K562 (cell line): ENCODE results near the gene TFRC. TPM values are rescaled to one million over a fixed set of nuclear protein-coding genes. Genes with fewer than 3 reads are reported as not detected.

Experiments used
- ARID4B ChIP-seq: sonication (generic); formaldehyde crosslinking; IDR thresholded peaks from 2 replicates; pipeline ENCODE4 v1.8.0; 2022; ENCODE audit warnings: mild to moderate bottlenecking, missing genetic modification reagents
- BRD9 ChIP-seq: fragments of 450-650 bp; IDR thresholded peaks from 2 replicates; pipeline ENCODE4 v1.6.1; 2018; ENCODE audit warnings: low read depth; ENCODE audit not compliant: partially characterized antibody
- CC2D1A ChIP-seq: fragments of 450-650 bp; IDR thresholded peaks from 2 replicates; pipeline ENCODE4 v1.6.1; 2017; ENCODE audit warnings: mild to moderate bottlenecking
- CREB1 ChIP-seq, 2 experiments: sonication (generic) in 1 of 2; formaldehyde crosslinking in 1 of 2; IDR thresholded peaks; 2 replicates each; pipeline versions ENCODE4 v1.6.1 to v1.8.0; 2012 to 2022; ENCODE audit warnings: inconsistent platforms in 1 of 2, mild to moderate bottlenecking in 1 of 2, missing genetic modification reagents in 1 of 2, moderate library complexity in 1 of 2
- E4F1 ChIP-seq: fragments of 250-450 bp; sonication (Bioruptor Pico); IDR thresholded peaks from 2 replicates; pipeline ENCODE4 v1.5.0; 2021; ENCODE audit warnings: mild to moderate bottlenecking, borderline replicate concordance
- ETV6 ChIP-seq, 3 experiments: fragments of 150-350 bp in 1 of 3; sonication (generic) in 1 of 3; formaldehyde crosslinking in 1 of 3; IDR thresholded peaks; 2 replicates each; pipeline versions ENCODE4 v1.6.1 to v1.8.0; 2014 to 2022; ENCODE audit warnings: borderline replicate concordance in 2 of 3, low read depth in 2 of 3, antibody characterized with exemption in 1 of 3, low read length in 1 of 3, mild to moderate bottlenecking in 1 of 3, missing genetic modification reagents in 1 of 3
- FUS ChIP-seq: fragments of 200-400 bp; formaldehyde crosslinking; optimal IDR thresholded peaks from 2 replicates; pipeline ENCODE3; 2017; ENCODE audit warnings: low read depth, low read length
- IRF1 ChIP-seq: sonication (generic); formaldehyde crosslinking; IDR thresholded peaks from 2 replicates; pipeline ENCODE4 v1.8.0; 2022; ENCODE audit warnings: missing genetic modification reagents, mild to moderate bottlenecking, borderline replicate concordance
- MBD2 ChIP-seq: sonication (generic); IDR thresholded peaks from 2 replicates; pipeline ENCODE4 v1.6.1; 2016; ENCODE audit warnings: low read depth, borderline replicate concordance
- MITF ChIP-seq: IDR thresholded peaks from 2 replicates; pipeline ENCODE4 v1.6.1; 2014; ENCODE audit warnings: antibody characterized with exemption
- NCOA1 ChIP-seq: fragments of 450-650 bp; IDR thresholded peaks from 2 replicates; pipeline ENCODE4 v1.6.1; 2016; ENCODE audit warnings: low read depth
- THRB ChIP-seq: fragments of 450-650 bp; formaldehyde crosslinking; conservative IDR thresholded peaks from 2 replicates; pipeline ENCODE4 v1.4.0; 2022; ENCODE audit warnings: mild to moderate bottlenecking, missing genetic modification characterization
- ZBTB1 ChIP-seq: sonication (generic); formaldehyde crosslinking; IDR thresholded peaks from 2 replicates; pipeline ENCODE4 v1.8.1; 2023; ENCODE audit warnings: missing genetic modification reagents, low read depth, mild to moderate bottlenecking, borderline replicate concordance
- ZBTB17 ChIP-seq: fragments of 450-650 bp; formaldehyde crosslinking; IDR thresholded peaks from 2 replicates; pipeline ENCODE4 v1.4.0; 2020; ENCODE audit warnings: mild to moderate bottlenecking
- ZC3H4 ChIP-seq: sonication (generic); formaldehyde crosslinking; IDR thresholded peaks from 2 replicates; pipeline ENCODE4 v1.9.0; 2021; ENCODE audit warnings: missing genetic modification reagents, borderline replicate concordance
- polyA plus RNA-seq, 8 experiments: library from polyadenylated mRNA; depleted of rRNA in 4 of 8; stranded (reverse) in 5 of 8; unstranded in 3 of 8; fragments of >200 nt; fragmentation: Nextera tagmentation in 2 of 8; fragmentation: Illumina TruSeq in 1 of 8; extraction: Ambion mirVana in 2 of 8; extraction: Trizol in 1 of 8; gene quantifications; 2 replicates each; pipeline versions ENCODE4 v1.2.1 to v1.2.3, GENCODE V29; 2011 to 2014; ENCODE audit warnings: inconsistent platforms in 1 of 8, missing spikeins in 1 of 8
- total RNA-seq, 7 experiments: library from RNA; depleted of rRNA in 6 of 7; stranded (reverse); fragments of >200 nt in 6 of 7; fragmentation: Illumina TruSeq in 2 of 7; extraction: Trizol in 2 of 7; gene quantifications; 2 replicates each; pipeline versions ENCODE4 v1.2.1 to v1.2.3, GENCODE V29; 2011 to 2021; ENCODE audit warnings: low replicate concordance in 1 of 7

TFRC gene
- total and polyA plus RNA-seq, 9 of the 15 experiments (the other 6 are each of a cell fraction or from before 2014, with no cell fraction given): 149 to 679 (median 332) TPM

GRCh38 chr3:196127308-196128040 is 45.6 kb upstream of the TFRC start (continued):
- TF ChIP-seq ETV6 (IDR thresholded peaks at IDR 0.05; ENCODE audit: borderline replicate concordance in 1 of 2, low read depth in 2 of 2, low read length in 1 of 2) (peak; percentile 35 to 39; a peak in 1 of 4 replicates), ETV6 (CRISPR knock-in tag; IDR thresholded peaks at IDR 0.05; ENCODE audit: borderline replicate concordance) (no peak), FUS (no peak), ZBTB17 (CRISPR knock-in tag) (0 out of 2 replicates have a peak, but pooled peaks have one; percentile 31), ARID4B (CRISPR knock-in tag) (0 out of 2 replicates have a peak, but pooled peaks have one; percentile 36), ZC3H4 (CRISPR knock-in tag) (no peak), MBD2 (peak; percentile 64; the same call in 1 of the 2 replicates), CC2D1A (peak; percentile 57; the same call in 1 of the 2 replicates), THRB (0 out of 2 replicates have a peak, but pooled peaks have one; percentile 49), IRF1 (0 out of 2 replicates have a peak, but pooled peaks have one; percentile 28), NCOA1 (peak; percentile 64), CREB1 (IDR thresholded peaks at IDR 0.05) (no peak), CREB1 (CRISPR knock-in tag; IDR thresholded peaks at IDR 0.05) (peak; percentile 34; the same call in 1 of the 2 replicates), E4F1 (no peak), MITF (peak; percentile 51; the same call in 1 of the 2 replicates), ZBTB1 (CRISPR knock-in tag) (no peak), BRD9 (peak; percentile 87)
